Activated T-cell treated with anti-CD3 and anti-CD28 coated beads, Interleukin-2, amount 50 U/mL, for 48 hours (primary cell): Measurements from ENCODE around the gene COL4A1.

Source experiments
- DNase-seq, 2 experiments: peaks; one replicate each; pipeline ENCODE4 v3.0.0-alpha.2; 2020

Gene COL4A1

GRCh38 chr13:110306960-110307766 lies at the start of gene COL4A1, which contains the start of gene COL4A2:
TSS of gene COL4A1 (minus strand) at chr13:110307157. CDS start at chr13:110307027, 130 bp downstream.
TSS of gene COL4A2 (plus strand) at chr13:110307284. CDS start at chr13:110307904, 620 bp downstream.
- DNase-seq: no peak

GRCh38 chr13:110356362-110356761 lies 49.4 kb upstream of the COL4A1 start:
- DNase-seq: no peak

GRCh38 chr13:110354715-110355473 lies 47.9 kb upstream of the COL4A1 start:
- no peak for DNase-seq

- no peak for DNase-seq
Measured at GRCh38 chr13:110354123-110354627, 47.2 kb upstream of the COL4A1 start.

- DNase-seq: no peak
Measured at GRCh38 chr13:110353339-110353977, 46.5 kb upstream of the COL4A1 start.

DNA sequence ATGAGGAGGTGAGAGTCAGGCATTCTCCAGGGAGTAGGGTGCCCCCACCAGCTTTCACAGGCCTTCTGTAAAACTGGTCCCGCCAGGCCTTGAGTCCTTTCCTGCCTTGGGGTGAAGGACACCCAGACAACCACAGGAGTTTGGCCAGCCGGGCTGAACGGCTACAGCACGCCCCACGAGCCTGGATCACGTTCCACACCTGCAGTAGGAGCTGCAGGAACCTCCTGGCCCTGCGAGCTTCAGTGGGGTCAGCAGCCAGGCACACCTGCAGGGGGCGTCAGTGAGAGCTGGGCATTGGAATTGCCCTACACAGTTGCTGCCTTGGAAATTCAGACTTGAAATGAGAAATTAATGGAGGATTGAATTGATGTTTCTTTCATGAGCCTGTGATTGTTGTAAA lies 45.8 kb upstream of the COL4A1 start:
- peak in 1 of 2 experiments; percentile 28 for DNase-seq

GRCh38 chr13:110351636-110352420 lies 44.9 kb upstream of the COL4A1 start:
- no peak for DNase-seq

- no peak for DNase-seq
Measured at GRCh38 chr13:110350509-110350908, 43.6 kb upstream of the COL4A1 start.

- no peak for DNase-seq
Measured at GRCh38 chr13:110350049-110350448, 43.1 kb upstream of the COL4A1 start.

DNA sequence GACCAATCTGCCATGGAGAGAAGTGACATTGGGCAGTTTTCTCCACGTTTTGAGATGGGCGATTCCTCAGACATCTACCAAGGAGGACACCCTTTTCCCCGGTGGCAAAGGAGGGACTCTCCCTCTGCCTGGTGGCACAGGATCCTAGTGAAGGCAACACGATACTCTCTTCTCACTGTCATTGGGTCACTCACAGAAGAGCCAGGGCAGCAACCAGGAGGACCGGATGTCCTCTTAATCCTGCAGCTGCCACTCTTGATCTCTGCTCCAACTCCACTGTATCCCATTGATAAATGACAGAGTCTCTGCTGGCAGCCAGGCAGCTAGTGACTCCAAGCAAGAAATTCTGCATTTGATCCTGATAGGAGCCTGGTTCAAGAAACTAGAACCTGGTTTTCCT lies 42.3 kb upstream of the COL4A1 start:
- DNase-seq: no peak

- DNase-seq: no peak
Measured at GRCh38 chr13:110348309-110349105, 41.5 kb upstream of the COL4A1 start.

DNA sequence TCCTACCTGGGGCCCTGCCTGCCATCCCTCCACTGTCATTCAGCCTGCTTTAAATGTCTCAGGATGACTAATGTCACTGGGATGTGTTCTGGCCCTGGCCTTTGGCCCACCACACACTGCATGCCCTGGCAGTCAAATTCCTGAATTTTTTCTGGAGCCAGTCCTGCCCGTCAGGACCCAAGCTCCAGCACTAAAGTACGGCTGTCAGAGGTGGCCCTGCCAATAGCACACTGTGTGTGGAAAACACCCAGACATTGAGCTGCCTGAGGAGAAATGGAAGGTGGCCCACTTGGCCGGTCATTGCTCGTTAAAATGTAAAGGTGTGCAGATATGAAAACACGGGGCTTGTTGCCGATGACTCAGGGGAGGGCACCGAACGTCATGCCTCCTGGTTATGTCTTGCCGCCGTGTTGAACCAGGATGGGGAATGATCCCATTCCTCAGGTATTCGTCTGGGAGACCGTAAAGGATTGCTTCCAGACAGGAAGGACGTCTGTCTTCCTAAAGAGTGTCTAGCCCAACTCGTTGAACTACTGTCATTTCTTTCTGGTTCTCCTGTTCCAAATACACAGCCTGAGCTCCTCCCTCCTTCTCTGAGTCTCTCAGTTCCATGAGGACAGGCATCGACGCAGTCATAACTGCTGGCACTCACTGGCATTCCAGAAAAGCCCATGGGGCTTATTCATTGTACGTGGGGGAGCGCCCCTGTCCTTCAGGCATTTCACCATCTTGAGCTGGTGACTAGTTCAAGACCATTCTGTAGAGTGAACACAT lies 40.8 kb upstream of the COL4A1 start:
- no peak for DNase-seq

DNA sequence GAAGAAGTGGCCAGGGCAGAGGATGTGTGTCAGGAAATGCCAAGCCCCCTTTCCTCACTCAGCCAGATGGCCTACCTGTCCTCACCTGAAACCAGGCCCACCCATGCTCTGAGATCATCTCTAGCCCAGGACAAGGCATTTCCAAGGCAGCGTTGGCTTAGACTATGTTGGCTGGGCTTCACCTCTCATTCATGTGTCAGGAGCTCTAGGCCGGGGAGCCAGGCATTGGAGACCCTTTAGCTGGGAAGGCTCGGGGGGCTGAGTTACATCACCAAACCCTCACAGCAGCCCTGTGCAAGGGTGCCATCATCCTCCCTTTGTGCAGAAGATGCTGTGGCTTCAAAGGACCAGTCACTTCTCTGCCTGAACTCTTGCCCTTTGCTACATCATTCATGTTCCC lies 40.1 kb upstream of the COL4A1 start:
- no peak for DNase-seq

GRCh38 chr13:110346661-110347067 lies 39.7 kb upstream of the COL4A1 start:
- no peak for DNase-seq

DNA sequence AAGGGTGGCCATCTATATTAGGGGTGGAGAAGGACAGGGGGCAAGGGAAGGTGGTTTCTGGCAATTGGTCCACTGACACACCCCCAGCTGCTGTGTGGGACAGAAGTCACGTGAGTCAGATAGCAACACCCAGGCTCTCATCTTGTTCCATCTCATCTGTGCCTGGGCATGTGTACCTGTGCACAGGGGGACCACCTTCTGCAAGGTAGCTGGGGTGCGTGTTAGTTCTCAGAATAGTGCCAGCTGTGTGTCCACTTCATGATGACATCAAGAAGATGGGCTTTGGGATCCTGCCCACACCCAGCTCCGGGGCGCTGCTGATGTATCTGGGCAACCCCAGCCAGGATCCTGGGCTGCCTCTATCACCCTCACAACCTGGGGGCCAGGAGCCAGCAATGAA lies 38.7 kb upstream of the COL4A1 start:
- DNase-seq: no peak

GRCh38 chr13:110345266-110345665 lies 38.3 kb upstream of the COL4A1 start:
- no peak for DNase-seq

GRCh38 chr13:110344320-110344719 lies 37.4 kb upstream of the COL4A1 start:
- DNase-seq: no peak

GRCh38 chr13:110343241-110343865 lies 36.4 kb upstream of the COL4A1 start:
- no peak for DNase-seq

DNA sequence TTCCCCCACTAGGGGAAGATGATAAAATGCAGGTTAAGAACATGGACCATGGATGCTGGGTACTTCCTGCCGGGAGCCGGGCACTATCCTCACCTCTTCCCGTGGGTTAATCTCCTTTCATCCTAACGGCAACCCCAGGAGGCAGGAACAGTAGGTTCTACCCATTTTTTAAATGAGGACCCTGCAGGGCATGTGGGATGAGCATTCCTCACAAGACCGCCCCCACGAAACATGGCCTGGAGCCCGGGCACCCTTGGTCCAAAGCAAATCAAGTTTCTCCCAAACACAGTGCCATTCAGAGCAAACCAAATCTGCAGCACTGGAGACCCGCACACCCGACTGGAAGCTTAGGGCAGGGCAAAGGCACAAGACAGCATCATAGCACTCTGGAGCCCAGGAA lies 35.5 kb upstream of the COL4A1 start:
- DNase-seq: no peak
